B cell (primary cell): ENCODE data around the gene MESP1. TPM values are rescaled to one million over a fixed set of nuclear protein-coding genes. Genes with fewer than 3 reads are reported as not detected.

Experiments
- ATAC-seq: fragments of 200-7000 bp; cut with Tn5 transposase; one replicate; pipeline ENCODE4 v1.10.0; 2021; ENCODE audit warnings: low read depth, mild to moderate bottlenecking, moderate number of reproducible peaks, moderate library complexity
- CTCF ChIA-PET: fragments of 350-600 bp; sonication (Branson Sonifier 250); formaldehyde crosslinking; loops from one replicate; lab custom pipeline; 2021; ENCODE audit warnings: antibody characterized with exemption, inconsistent platforms; lab: Charles Lee
- POLR2A ChIA-PET: fragments of 350-600 bp; sonication (Branson Sonifier 250); formaldehyde crosslinking; loops from one replicate; lab custom pipeline; 2021; ENCODE audit warnings: antibody characterized with exemption; lab: Charles Lee
- DNase-seq: peaks from one replicate; pipeline ENCODE4 v3.0.0; 2013
- H2AFZ ChIP-seq: 2 replicates; pipeline ENCODE4 v1.6.1; 2012; ENCODE audit warnings: mild to moderate bottlenecking, low read depth, low read length; ENCODE audit not compliant: insufficient read depth, poor library complexity, severe bottlenecking
- H3K27ac ChIP-seq, 2 donors: 1 replicate in 1 of 2; 2 replicates in 1 of 2; pipeline ENCODE4 v1.5.1; 2012 to 2013; ENCODE audit warnings: low read length in 2 of 2, mild to moderate bottlenecking in 2 of 2, moderate library complexity in 1 of 2
- H3K27me3 ChIP-seq, 4 experiments: fragments of 200-600 bp in 1 of 4; sonication (generic) in 1 of 4; replicated peaks in 1 of 4; 1 replicate in 2 of 4; 2 replicates in 2 of 4; pipeline versions ENCODE4 v1.6.1 to v1.7.0; 2013 to 2016; ENCODE audit warnings: low read length in 3 of 4, mild to moderate bottlenecking in 2 of 4, mixed read lengths in 1 of 4, moderate library complexity in 1 of 4; ENCODE audit not compliant: insufficient read depth in 4 of 4, control insufficient read depth in 3 of 4; ENCODE audit errors: control extremely low read depth in 1 of 4
- H3K36me3 ChIP-seq, 2 experiments: replicated peaks in 1 of 2; 1 replicate in 1 of 2; 2 replicates in 1 of 2; pipeline versions ENCODE4 v1.6.1 to v1.7.1; 2013; ENCODE audit warnings: low read length in 1 of 2; ENCODE audit not compliant: insufficient read depth in 2 of 2, control insufficient read depth in 1 of 2; ENCODE audit errors: control extremely low read depth in 1 of 2, extremely low read depth in 1 of 2
- H3K4me1 ChIP-seq, 2 donors: fragments of 200-600 bp in 1 of 2; sonication (generic) in 1 of 2; 1 replicate in 1 of 2; 2 replicates in 1 of 2; pipeline versions ENCODE4 v1.5.1 to v1.6.1; 2013 to 2017; ENCODE audit warnings: low read length in 2 of 2; ENCODE audit not compliant: control insufficient read depth in 2 of 2, insufficient read depth in 2 of 2
- H3K4me2 ChIP-seq: replicated peaks from 2 replicates; pipeline ENCODE3; 2012; ENCODE audit warnings: mild to moderate bottlenecking, low read depth, low read length; ENCODE audit not compliant: poor library complexity, severe bottlenecking
- H3K4me3 ChIP-seq, 5 experiments: fragments of 200-600 bp in 1 of 5; sonication (generic) in 1 of 5; 1 replicate in 3 of 5; 2 replicates in 2 of 5; pipeline versions ENCODE4 v1.5.1 to v1.7.0; 2011 to 2016; ENCODE audit warnings: low read length in 4 of 5, mild to moderate bottlenecking in 4 of 5, low read depth in 2 of 5, control low read depth in 1 of 5, moderate library complexity in 1 of 5; ENCODE audit not compliant: insufficient read depth in 1 of 5; ENCODE audit errors: control extremely low read depth in 1 of 5, extremely low read depth in 1 of 5
- H3K79me2 ChIP-seq: fragments of 200-600 bp; sonication (generic); one replicate; pipeline ENCODE4 v1.6.0; 2016; ENCODE audit warnings: low read length; ENCODE audit not compliant: control insufficient read depth, insufficient read depth
- H3K9ac ChIP-seq: fragments of 200-600 bp; sonication (generic); 2 replicates; pipeline ENCODE4 v1.6.1; 2017; ENCODE audit warnings: mild to moderate bottlenecking, low read length, moderate library complexity
- H3K9me3 ChIP-seq, 3 donors: one replicate each; pipeline versions ENCODE4 v1.6.1 to v1.7.1; 2013; ENCODE audit warnings: low read length in 2 of 3; ENCODE audit not compliant: control insufficient read depth in 2 of 3, insufficient read depth in 1 of 3; ENCODE audit errors: control extremely low read depth in 1 of 3
- H4K20me1 ChIP-seq: 2 replicates; pipeline ENCODE4 v1.6.0; 2012; ENCODE audit warnings: mild to moderate bottlenecking, low read length; ENCODE audit not compliant: insufficient read depth, control insufficient read depth, poor library complexity, severe bottlenecking
- H3K27ac Mint-ChIP-seq: one replicate; pipeline ENCODE4 v1.8.0; 2021; ENCODE audit warnings: mixed read lengths
- H3K27me3 Mint-ChIP-seq: one replicate; pipeline ENCODE4 v1.8.0; 2021; ENCODE audit warnings: mixed read lengths
- H3K4me1 Mint-ChIP-seq: one replicate; pipeline ENCODE4 v1.8.0; 2021; ENCODE audit warnings: mixed read lengths
- H3K4me3 Mint-ChIP-seq: one replicate; pipeline ENCODE4 v1.8.0; 2021; ENCODE audit warnings: mixed read lengths
- H3K9me3 Mint-ChIP-seq: one replicate; pipeline ENCODE4 v1.8.0; 2022; ENCODE audit warnings: mixed read lengths; ENCODE audit not compliant: insufficient read depth
- EZH2 ChIP-seq: IDR thresholded peaks from 2 replicates; pipeline ENCODE4 v1.6.1; 2012; ENCODE audit warnings: borderline replicate concordance, low read depth, mild to moderate bottlenecking, moderate library complexity, low read length; ENCODE audit not compliant: insufficient read depth, poor library complexity, severe bottlenecking
- WGBS: methylation state at CpG from one replicate; pipeline ENCODE4 v1.1.5; 2013; ENCODE audit warnings: missing lambda C conversion rate; ENCODE audit not compliant: insufficient coverage; 5-methylcytosine and 5-hydroxymethylcytosine counted together
- intact Hi-C: fragments of 100-400 bp; cut with micrococcal nuclease; formaldehyde crosslinking; loops from one replicate; pipeline ENCODE4 v1.10.0; 2022
- polyA plus RNA-seq: library from polyadenylated mRNA; depleted of rRNA; stranded (reverse); fragments of >200 nt; gene quantifications from 2 replicates; pipeline ENCODE4 v1.2.3, GENCODE V29; 2012
- total RNA-seq, 2 donors: library from RNA; stranded (reverse); fragments of 120-200 nt in 1 of 2; gene quantifications; 1 replicate in 1 of 2; 2 replicates in 1 of 2; pipeline versions ENCODE4 v1.2.3 to v1.2.4, GENCODE V29; 2013 to 2022
- TF ChIP-seq, protein P1 (sequence below): fragments of 200-600 bp; IDR thresholded peaks from one replicate; pipeline ENCODE4 v1.8.0; 2022; ENCODE audit warnings: antibody characterized with exemption, mild to moderate bottlenecking

Gene MESP1
- total and polyA plus RNA-seq, 2 donors (not counting 1 experiment from before 2014, with no cell fraction given) = 0.25 to 0.49 TPM

- Histone ChIP-seq H3K9ac (no peak overlapping the region), H3K27ac (no peak overlapping the region), H3K4me1 (peaks cover 12 to 42% of the 10 kb centered on the region in 2 donors), H3K27me3 (peaks cover 0 to 21% (median 3%) of the 10 kb centered on the region in 4 experiments), H2AFZ (no peak overlapping the region), H4K20me1 (no peaks in the 10 kb centered on the region), H3K36me3 (no peaks in the 10 kb centered on the region), H3K4me3 (no peak overlapping the region), H3K4me2 (no peak overlapping the region), H3K9me3 (peaks cover 0 to 3% (median 0%) of the 10 kb centered on the region in 3 donors), H3K79me2 (no peaks in the 10 kb centered on the region)
- Mint-ChIP-seq H3K9me3 (no peaks in the 10 kb centered on the region), H3K27me3 (peaks cover 2% of the 10 kb centered on the region), H3K4me1 (peaks cover 33% of the 10 kb centered on the region), H3K4me3 (peak overlapping the region; percentile 30), H3K27ac (peak overlapping the region; percentile 46)
- ATAC-seq = peak; percentile 50
- 71% methylated on average over 10 of the region's 15 CpGs for WGBS
- ChIA-PET CTCF (interaction anchor here (0.9 to 1.5 kb wide), 4 partner anchors 21 to 106 kb away, joined by 3 to 5 read pairs (median 4); no protein-coding TSS in a partner anchor), POLR2A (interaction anchor here (0.6 kb wide), 1 partner anchor 421 kb away, joined by 3 read pairs; no protein-coding TSS in a partner anchor)
- intact Hi-C loops = no loop called here
- no peak for DNase-seq
- TF ChIP-seq, protein P1, sequence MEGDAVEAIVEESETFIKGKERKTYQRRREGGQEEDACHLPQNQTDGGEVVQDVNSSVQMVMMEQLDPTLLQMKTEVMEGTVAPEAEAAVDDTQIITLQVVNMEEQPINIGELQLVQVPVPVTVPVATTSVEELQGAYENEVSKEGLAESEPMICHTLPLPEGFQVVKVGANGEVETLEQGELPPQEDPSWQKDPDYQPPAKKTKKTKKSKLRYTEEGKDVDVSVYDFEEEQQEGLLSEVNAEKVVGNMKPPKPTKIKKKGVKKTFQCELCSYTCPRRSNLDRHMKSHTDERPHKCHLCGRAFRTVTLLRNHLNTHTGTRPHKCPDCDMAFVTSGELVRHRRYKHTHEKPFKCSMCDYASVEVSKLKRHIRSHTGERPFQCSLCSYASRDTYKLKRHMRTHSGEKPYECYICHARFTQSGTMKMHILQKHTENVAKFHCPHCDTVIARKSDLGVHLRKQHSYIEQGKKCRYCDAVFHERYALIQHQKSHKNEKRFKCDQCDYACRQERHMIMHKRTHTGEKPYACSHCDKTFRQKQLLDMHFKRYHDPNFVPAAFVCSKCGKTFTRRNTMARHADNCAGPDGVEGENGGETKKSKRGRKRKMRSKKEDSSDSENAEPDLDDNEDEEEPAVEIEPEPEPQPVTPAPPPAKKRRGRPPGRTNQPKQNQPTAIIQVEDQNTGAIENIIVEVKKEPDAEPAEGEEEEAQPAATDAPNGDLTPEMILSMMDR = no peak
- no peak for TF ChIP-seq EZH2
Measured at GRCh38 chr15:89781891-89782618, 31.0 kb upstream of the MESP1 start.

GRCh38 chr15:89781055-89781454 is 30.0 kb upstream of the MESP1 start:
- H3K27ac ChIP-seq = no peak overlapping the region
- Mint-ChIP-seq H3K4me3 (peak overlapping the region; percentile 59), H3K9me3 (no peaks in the 10 kb centered on the region), H3K27ac (peak overlapping the region; percentile 46), H3K4me1 (peaks cover 36% of the 10 kb centered on the region), H3K27me3 (peaks cover 2% of the 10 kb centered on the region)
- no peaks in the 10 kb centered on the region for H4K20me1 ChIP-seq
- CTCF ChIA-PET = interaction anchor here (0.9 to 1.0 kb wide), 2 partner anchors 94 to 107 kb away, joined by 3 to 4 read pairs; no protein-coding TSS in a partner anchor
- POLR2A ChIA-PET = no interaction called here
- DNase-seq = no peak
- peaks cover 20 to 49% of the 10 kb centered on the region in 2 donors for H3K4me1 ChIP-seq
- intact Hi-C loops = no loop called here
- H3K27me3 ChIP-seq = peaks cover 0 to 26% (median 5%) of the 10 kb centered on the region in 4 experiments
- H3K9me3 ChIP-seq = no peaks in the 10 kb centered on the region
- H2AFZ ChIP-seq = no peak overlapping the region
- peak; percentile 38 for ATAC-seq
- H3K4me2 ChIP-seq = peak overlapping the region; percentile 18
- H3K79me2 ChIP-seq = no peaks in the 10 kb centered on the region
- 41% methylated on average over 4 of the region's 6 CpGs for WGBS
- no peak overlapping the region for H3K4me3 ChIP-seq
- no peak overlapping the region for H3K9ac ChIP-seq
- TF ChIP-seq EZH2 = no peak
- TF ChIP-seq, protein P1 = no peak
- no peaks in the 10 kb centered on the region for H3K36me3 ChIP-seq
